ENCODE results near the gene NEK8.
"Not testable (repeated sequence)": the region's sequence is repeated elsewhere in the genome, so short reads cannot be mapped to it uniquely, and the experiment has no call there.

NEK8 gene

DNA sequence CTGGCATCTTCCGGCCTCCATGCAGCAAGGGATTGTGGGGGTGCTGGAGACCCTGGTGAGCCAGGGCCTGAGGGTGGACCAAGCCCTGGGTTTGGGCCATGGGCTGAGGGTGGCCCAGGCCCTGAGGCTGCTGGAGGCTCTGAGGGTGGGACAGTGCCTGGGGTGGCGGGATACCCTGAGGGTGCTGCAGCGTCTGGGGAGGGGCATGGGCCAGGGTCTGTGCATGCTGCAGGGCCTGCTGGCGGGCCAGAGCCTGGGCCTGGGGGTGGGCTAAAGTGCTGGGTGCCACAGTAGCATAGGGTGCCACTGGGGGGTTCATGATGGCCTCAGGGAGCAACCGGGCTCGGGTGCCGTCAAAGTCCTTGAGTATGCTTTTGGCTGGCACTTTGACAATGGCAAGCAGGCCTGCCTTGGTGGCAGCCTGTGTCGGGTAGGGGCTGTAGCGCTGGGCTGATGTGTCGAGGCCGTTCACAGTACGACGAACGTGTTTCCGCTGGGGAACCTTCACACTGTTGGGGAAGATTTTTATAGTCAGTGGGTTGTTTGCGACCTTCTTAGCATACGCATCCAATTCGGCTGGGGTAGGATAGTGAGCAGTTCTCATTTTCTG lies 30.8 kb downstream of the NEK8 start:
- no peak overlapping the region for H3K27ac ChIP-seq
- no peak for DNase-seq (ENCODE audit: low read depth, low spot score)

DNA sequence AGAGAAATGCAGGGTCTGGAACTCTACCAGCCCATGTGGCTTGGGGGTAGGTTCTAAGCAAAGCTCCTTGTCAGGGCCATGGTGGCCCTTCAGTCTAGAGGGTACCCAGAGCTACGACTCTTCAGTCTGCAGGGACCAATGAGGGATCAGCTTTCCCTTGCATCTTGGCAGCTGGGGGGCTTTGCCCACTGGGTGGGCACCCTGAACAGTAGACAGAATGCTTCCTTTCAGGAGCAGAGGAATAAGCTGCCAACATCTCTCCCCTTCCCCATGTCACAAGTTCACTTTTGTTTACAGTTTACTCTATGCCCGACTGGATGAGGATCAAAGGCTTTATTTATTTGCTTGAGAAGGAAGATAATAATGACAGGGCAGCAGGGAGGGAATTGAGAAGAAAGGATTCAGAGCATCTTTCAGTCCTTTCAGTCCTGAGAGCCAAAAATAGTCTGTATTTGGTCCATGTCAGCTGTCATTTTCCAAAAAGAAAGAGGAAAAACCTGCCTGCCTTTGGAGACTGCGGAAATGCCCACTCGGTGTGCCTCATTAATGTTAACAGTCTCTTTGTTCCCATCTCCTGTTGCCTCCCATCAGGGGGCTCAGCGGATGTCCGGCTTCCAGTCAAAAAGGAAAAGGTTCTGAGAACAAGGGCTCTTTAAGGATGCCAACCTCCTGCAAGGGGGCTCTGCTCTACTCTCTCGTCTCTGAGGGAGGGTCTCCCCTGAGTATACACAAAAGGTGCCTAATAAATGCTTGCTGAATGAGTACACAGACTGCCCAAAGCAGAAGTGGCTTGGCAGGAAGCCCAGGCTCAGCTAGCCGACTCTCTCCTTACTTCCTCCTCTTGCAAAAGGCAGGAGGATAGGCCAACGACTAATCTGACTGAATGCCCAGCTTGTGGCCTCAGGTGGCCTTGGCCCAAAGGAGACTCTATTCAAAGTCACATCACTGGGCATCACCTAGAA lies 32.3 kb downstream of the NEK8 start:
- peak overlapping the region; percentile 37 for H3K27ac ChIP-seq
- no peak for DNase-seq (ENCODE audit: low read depth, low spot score)

DNA sequence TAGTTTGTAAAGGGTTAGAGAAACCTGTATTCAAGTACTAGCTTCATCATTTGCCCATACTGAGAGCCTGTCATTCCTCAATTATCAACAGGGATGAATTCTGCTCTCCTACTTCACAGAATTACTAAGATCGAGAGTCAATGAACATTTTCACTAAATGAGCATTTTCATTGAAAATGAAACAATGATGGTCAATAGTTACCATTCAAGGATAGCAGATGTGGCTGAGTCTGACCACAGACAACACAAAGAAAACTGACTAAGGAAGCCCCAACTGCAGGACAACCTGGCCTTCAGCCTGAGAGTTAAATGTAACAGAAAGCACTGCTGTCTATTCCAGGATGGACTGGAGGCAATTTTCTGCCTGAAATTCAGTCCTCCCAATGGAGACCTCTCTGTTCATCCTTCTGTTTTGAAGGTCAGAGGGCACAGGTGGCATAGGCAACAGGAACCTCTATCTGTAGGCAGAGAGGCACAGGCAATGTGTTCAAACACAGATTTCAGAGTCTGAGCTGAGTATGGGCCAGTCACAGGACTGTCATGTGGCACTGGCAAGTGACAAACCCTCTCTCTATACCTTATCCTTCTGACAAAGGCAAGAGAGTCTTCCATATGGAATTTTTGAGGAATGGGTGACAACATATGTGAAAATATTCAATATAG lies 34.7 kb downstream of the NEK8 start:
- no peak overlapping the region for H3K27ac ChIP-seq

DNA sequence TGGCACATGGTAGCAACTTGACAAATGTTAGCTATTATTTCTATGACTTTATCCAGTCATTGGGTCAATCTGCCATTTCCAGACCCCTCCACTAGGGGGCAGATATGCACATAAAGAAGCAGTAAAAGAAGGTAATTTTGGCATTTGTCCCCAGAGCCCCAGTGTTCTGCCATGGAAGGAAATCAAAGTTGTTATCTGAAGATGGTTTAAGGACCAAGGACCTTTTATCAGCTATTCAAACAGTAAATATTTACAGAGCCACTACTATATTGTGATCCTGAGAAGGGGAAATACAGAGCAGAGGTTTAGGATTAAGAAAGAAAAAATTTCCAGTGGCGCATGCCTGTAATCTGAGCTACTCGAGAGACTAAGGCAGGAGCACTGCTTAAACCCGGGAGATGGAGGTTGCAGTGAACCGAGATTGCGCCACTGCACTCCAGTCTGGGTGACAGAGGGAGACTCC lies 35.2 kb downstream of the NEK8 start:
- DNase-seq (ENCODE audit: low read depth, low spot score), result no peak
- H3K27ac ChIP-seq, result no peak overlapping the region

More for the DNA sequence above, 34.7 kb downstream of the NEK8 start:
- DNase-seq (ENCODE audit: low read depth, low spot score), result no peak

DNA sequence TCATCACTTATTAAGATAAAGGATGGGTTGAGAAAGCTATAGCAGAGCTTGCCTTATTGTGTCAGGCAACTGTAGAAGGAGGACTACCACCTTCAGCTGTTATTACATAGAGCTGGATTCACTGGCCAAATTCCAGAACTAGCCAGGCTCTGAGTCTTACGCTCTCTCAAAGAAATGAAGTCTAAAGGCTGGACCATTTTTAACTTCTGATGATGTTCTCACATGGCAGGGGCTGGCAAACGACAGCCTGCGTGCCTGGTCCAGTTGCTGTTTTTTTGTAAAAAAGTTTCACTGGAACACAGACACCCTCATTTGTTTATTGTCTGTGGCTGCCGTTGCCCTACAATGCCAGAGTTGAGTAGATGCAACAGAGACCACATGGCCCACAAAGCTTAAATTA lies 36.5 kb downstream of the NEK8 start:
- no peak overlapping the region for H3K27ac ChIP-seq
- DNase-seq (ENCODE audit: low read depth, low spot score), result no peak

DNA sequence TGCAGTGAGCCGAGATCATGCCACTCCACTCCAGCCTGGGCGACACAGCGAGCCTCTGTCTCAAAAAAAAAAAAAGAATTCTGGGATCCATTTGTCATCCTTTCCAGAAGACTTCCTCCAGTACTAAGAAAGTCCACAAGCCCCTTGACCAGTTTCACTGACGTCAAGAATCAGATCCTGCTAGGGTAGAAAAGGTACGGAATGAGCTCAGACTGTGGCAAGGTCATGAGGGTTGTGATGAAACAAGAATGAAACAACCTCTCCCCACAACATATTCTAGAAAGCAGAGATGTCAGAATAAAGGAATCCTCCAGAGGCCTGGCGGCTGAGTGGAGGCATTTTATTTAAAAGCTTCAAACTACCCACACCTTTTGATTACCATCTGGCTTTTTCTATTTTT lies 45.1 kb downstream of the NEK8 start:
- no peak overlapping the region for H3K27ac ChIP-seq
- DNase-seq (ENCODE audit: low read depth, low spot score), result no peak

DNA sequence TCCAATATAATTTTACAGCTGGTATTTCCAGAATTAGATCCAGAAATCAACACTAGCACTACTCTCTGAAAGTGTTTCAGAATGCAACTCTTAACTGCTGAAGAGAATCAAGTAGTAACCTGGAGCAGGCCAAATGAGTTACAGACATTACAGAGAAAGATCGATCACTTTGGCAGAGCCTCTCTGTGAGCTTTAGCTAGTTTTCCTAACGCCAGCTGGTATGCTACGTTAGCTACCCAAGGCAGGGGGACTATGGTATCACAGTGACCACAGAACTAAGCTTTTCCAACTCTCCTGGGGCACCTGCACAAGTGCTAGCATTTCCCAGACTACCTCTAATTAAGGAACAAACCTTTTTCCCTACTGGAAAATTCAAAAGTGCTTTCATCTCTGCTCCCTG lies 45.6 kb downstream of the NEK8 start:
- no peak overlapping the region for H3K27ac ChIP-seq
- DNase-seq (ENCODE audit: low read depth, low spot score), result no peak

DNA sequence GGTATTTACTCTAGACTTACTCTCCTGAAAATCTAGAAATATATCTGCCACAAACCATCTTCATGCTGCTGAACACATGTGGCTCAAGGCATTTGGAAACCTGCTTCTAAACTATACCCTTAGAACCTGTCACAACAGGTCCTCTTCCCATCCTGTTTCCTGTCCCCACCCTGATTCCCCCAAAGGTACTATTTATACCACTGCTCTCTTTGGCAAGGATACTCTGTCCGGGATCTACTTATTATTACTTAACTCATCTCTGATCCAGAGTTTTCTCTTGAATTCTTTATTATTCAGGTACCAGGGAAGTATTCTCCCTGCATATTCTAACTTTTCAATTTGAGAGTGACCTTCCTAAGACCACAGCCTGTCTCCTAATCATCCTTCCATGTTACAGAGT lies 48.6 kb downstream of the NEK8 start:
- H3K27ac ChIP-seq, result peak overlapping the region; percentile 90
- no peak for DNase-seq (ENCODE audit: low read depth, low spot score)

DNA sequence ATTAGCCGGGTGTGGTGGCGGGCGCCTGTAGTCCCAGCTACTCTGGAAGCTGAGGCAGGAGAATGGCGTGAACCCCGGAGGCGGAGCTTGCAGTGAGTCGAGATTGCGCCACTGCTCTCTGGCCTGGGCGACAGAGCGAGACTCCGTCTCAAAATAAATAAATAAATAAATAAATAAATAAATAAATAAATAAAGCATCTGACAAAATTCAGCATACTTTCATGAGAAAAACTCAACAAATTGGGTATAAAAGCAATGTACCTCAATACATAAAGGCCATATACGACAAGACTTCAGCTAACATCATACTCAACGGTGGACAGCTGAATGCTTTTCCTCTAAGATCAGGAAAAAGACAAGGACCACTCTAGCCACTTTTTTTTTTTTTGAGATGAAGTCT lies 51.0 kb downstream of the NEK8 start:
- DNase-seq (ENCODE audit: low read depth, low spot score); H3K27ac ChIP-seq: not testable (repeated sequence)

DNA sequence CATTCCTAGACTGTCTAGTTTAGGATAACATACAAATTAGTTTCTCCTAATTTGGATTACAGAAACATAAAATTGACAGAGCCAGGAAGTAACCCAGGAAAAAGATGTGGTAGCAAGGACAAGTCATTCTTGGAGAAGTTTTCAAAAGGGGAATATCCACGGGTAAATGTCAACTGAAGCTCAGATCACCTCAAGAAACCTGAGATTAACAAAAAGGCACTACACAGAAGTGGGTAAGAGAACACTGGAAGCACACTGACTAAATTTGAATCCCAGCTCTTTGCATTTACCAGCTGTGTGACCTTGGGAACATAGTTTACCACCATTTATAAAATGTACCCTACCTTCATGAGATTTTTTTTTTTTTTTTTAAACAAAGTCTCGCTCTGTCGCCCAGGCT lies 54.6 kb downstream of the NEK8 start:
- H3K27ac ChIP-seq, result no peak overlapping the region
- no peak for DNase-seq (ENCODE audit: low read depth, low spot score)

DNA sequence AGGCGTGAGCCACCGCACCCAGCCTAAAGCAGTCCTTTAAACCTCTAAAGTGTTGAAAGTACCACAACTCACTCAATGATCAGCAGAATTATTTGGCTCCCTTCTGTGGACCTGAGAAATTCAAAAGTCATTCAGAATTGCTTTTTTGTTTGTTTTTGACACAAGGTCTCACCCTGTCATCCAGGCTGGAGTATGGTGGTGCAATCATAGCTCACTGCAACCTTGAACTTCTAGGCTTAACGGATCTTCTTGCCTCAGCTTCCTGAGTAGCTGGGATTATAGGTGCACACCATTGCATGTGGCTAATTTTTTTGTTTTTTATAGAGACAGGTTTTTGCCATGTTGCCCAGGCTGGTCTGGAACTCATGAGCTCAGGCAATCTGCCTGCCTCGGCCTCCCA lies 59.5 kb downstream of the NEK8 start:
- no peak overlapping the region for H3K27ac ChIP-seq
- DNase-seq (ENCODE audit: low read depth, low spot score), result no peak

Measured in epithelial cell of prostate (primary cell).